AG09319 (cell line): ENCODE data around the gene ZNF474.

Source experiments
- DNase-seq: peaks from one replicate; pipeline ENCODE4 v3.0.0-alpha.2; 2010; ENCODE audit warnings: low read depth; ENCODE audit errors: extremely low read depth
- CTCF ChIP-seq: IDR thresholded peaks from 2 replicates; pipeline ENCODE4 v1.5.1; 2011; ENCODE audit warnings: low read depth, mild to moderate bottlenecking, inconsistent platforms, low read length, moderate library complexity

The ZNF474 gene

DNA sequence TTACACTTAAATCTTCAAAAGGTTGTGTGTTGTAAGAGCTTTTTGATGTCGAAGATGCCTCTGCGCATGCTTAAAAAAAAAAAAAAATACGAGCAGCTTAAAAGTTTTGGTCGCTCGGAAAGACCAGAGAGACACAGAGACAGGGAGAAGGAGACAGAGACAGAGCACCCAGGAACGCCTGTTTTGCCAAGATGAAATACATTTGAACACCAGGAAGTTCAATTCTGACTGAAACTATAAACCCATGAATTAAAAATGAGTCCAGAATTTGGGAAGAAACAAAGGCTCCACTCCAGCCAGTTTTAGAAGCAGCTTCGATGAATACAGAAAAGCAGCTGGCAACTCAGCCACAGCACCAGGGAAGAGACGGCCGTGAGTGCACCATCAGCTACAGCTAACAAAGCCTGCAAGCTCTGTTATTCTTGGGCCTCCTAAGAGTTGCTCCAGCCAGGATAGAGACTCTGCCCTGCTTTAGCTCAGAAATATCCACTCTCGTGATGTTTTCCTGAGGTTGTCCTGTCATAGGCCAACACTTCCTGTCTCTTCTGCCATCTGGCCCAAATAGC is 2.5 kb upstream of the ZNF474 start:
- no peak for TF ChIP-seq CTCF
- peak; percentile 10 for DNase-seq

DNA sequence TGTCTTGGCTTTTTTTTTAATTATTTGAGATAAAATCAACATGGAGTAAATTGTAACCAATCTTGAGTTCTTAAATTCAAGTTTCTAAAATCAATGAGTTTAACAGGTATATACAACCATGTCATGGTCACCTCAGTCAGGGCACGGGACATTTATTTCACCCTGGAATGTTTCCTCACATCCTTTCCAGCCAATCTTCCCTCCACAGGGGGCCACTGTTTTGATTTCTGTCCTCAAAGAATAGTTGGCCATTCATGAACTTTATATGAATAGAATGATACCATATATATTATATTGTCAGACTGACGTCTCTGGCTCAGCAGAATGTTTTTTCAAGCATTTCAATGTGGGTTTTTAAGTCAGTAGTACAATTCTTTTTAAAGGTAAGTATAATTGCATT is 806 bp downstream of the ZNF474 start:
- no peak for DNase-seq
- no peak for TF ChIP-seq CTCF

GRCh38 chr5:122137702-122138101 is 8.4 kb downstream of the ZNF474 start:
- DNase-seq, result no peak
- no peak for TF ChIP-seq CTCF

GRCh38 chr5:122138356-122138755 is 9.0 kb downstream of the ZNF474 start:
- no peak for TF ChIP-seq CTCF
- DNase-seq, result no peak

- DNase-seq, result no peak
- no peak for TF ChIP-seq CTCF
Observed at GRCh38 chr5:122140900-122141299, 11.6 kb downstream of the ZNF474 start.

GRCh38 chr5:122141751-122142150 is 12.4 kb downstream of the ZNF474 start:
- TF ChIP-seq CTCF, result no peak
- DNase-seq, result no peak

- DNase-seq, result no peak
- TF ChIP-seq CTCF, result no peak
Observed at GRCh38 chr5:122142480-122143164, 13.3 kb downstream of the ZNF474 start.
